H1 (cell line): ENCODE measurements around the gene DERL3. TPM values are rescaled to one million over a fixed set of nuclear protein-coding genes. Genes with fewer than 3 reads are reported as not detected.

ENCODE experiments used
- MAFK ChIP-seq: IDR thresholded peaks from 2 replicates; pipeline ENCODE4 v1.6.1; 2012; ENCODE audit warnings: low read depth, mild to moderate bottlenecking, improper control_type of control experiment, low read length
- NANOG ChIP-seq: IDR thresholded peaks from 2 replicates; pipeline ENCODE4 v1.6.1; 2011; ENCODE audit warnings: low read length, low read depth, mild to moderate bottlenecking, inconsistent platforms; ENCODE audit not compliant: insufficient read depth, poor library complexity, severe bottlenecking
- polyA plus RNA-seq, 7 experiments: library from polyadenylated mRNA; depleted of rRNA in 3 of 7; stranded (reverse) in 5 of 7; unstranded in 2 of 7; fragments of >200 nt in 5 of 7; fragments of 200-250 nt in 2 of 7; gene quantifications; 1 replicate in 5 of 7; 2 replicates in 1 of 7; 4 replicates in 1 of 7; pipeline versions ENCODE4 v1.2.1 to v1.2.3, GENCODE V29; 2011 to 2013; ENCODE audit warnings: missing spikeins in 2 of 7, mixed read lengths in 2 of 7
- total RNA-seq: library from RNA; stranded (reverse); fragmentation: NEBNext Ultra II Directional; extraction: Animal tissue kit (Norgen Biotek cat#: 25700); gene quantifications from 2 replicates; pipeline ENCODE4 v1.2.1, GENCODE V29; 2021

The DERL3 gene
- total and polyA plus RNA-seq, 2 of the 8 experiments (the other 6 are each of a cell fraction or from before 2014, with no cell fraction given): 8.7 to 19.5 TPM

- no peak for TF ChIP-seq NANOG
- TF ChIP-seq MAFK: no peak
Observed at GRCh38 chr22:23804781-23805291, 34.0 kb downstream of the DERL3 start (continued).
